ENCODE results near the gene BBS9. TPM values are rescaled to one million over a fixed set of nuclear protein-coding genes. Genes with fewer than 3 reads are reported as not detected.

The BBS9 gene
- total and polyA plus RNA-seq, 9 of the 15 experiments (the other 6 are each of a cell fraction or from before 2014, with no cell fraction given) = 0.77 to 3.3 (median 2.4) TPM

DNA sequence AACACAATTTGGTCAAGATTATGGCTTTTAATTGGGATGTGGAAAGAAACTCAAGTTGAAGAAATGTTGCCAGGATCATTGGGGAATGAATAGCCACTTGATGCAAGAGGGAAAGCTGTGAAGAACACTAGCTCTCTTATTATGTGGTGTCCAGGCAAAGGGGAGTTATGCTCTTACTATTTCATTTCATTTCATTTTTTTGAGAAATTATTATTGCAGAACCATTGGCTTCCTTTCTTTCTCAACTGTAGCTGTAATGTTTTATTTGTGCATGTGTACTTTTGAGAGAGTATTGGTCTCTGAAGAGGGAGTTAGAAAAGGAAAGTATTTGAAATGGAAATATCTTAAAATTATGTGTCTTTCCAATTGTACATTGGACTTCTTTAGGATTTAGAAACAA lies 463.4 kb downstream of the BBS9 start:
- FAIRE-seq = no peak
- TF ChIP-seq CREBBP (IDR thresholded peaks at IDR 0.05; ENCODE audit: low read depth, low read length) (no peak), SRSF7 (optimal IDR thresholded peaks at IDR 0.05; ENCODE audit: low read depth, low read length) (no peak), ZNF24 (IDR thresholded peaks at IDR 0.05) (no peak), SUPT5H (IDR thresholded peaks at IDR 0.05) (no peak), GABPA (tag; conservative IDR thresholded peaks at IDR 0.05; ENCODE audit: low read depth) (no peak), ZZZ3 (IDR thresholded peaks at IDR 0.05) (no peak), STAT5A (IDR thresholded peaks at IDR 0.05; ENCODE audit: borderline replicate concordance, low read length) (no peak), HMG20B (CRISPR knock-in tag; IDR thresholded peaks at IDR 0.05) (no peak)
- TF ChIP-seq, protein P1, sequence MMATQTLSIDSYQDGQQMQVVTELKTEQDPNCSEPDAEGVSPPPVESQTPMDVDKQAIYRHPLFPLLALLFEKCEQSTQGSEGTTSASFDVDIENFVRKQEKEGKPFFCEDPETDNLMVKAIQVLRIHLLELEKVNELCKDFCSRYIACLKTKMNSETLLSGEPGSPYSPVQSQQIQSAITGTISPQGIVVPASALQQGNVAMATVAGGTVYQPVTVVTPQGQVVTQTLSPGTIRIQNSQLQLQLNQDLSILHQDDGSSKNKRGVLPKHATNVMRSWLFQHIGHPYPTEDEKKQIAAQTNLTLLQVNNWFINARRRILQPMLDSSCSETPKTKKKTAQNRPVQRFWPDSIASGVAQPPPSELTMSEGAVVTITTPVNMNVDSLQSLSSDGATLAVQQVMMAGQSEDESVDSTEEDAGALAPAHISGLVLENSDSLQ (IDR thresholded peaks at IDR 0.05) = no peak
- TF ChIP-seq, protein P2, sequence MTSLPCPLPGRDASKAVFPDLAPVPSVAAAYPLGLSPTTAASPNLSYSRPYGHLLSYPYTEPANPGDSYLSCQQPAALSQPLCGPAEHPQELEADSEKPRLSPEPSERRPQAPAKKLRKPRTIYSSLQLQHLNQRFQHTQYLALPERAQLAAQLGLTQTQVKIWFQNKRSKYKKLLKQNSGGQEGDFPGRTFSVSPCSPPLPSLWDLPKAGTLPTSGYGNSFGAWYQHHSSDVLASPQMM (CRISPR knock-in tag; IDR thresholded peaks at IDR 0.05) = no peak
- TF ChIP-seq, protein P3, sequence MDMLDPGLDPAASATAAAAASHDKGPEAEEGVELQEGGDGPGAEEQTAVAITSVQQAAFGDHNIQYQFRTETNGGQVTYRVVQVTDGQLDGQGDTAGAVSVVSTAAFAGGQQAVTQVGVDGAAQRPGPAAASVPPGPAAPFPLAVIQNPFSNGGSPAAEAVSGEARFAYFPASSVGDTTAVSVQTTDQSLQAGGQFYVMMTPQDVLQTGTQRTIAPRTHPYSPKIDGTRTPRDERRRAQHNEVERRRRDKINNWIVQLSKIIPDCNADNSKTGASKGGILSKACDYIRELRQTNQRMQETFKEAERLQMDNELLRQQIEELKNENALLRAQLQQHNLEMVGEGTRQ (CRISPR knock-in tag; IDR thresholded peaks at IDR 0.05) = no peak
- TF ChIP-seq, protein P4, sequence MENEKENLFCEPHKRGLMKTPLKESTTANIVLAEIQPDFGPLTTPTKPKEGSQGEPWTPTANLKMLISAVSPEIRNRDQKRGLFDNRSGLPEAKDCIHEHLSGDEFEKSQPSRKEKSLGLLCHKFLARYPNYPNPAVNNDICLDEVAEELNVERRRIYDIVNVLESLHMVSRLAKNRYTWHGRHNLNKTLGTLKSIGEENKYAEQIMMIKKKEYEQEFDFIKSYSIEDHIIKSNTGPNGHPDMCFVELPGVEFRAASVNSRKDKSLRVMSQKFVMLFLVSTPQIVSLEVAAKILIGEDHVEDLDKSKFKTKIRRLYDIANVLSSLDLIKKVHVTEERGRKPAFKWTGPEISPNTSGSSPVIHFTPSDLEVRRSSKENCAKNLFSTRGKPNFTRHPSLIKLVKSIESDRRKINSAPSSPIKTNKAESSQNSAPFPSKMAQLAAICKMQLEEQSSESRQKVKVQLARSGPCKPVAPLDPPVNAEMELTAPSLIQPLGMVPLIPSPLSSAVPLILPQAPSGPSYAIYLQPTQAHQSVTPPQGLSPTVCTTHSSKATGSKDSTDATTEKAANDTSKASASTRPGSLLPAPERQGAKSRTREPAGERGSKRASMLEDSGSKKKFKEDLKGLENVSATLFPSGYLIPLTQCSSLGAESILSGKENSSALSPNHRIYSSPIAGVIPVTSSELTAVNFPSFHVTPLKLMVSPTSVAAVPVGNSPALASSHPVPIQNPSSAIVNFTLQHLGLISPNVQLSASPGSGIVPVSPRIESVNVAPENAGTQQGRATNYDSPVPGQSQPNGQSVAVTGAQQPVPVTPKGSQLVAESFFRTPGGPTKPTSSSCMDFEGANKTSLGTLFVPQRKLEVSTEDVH (IDR thresholded peaks at IDR 0.05; ENCODE audit: low read depth, partially characterized antibody) = no peak
- TF ChIP-seq, protein P5, sequence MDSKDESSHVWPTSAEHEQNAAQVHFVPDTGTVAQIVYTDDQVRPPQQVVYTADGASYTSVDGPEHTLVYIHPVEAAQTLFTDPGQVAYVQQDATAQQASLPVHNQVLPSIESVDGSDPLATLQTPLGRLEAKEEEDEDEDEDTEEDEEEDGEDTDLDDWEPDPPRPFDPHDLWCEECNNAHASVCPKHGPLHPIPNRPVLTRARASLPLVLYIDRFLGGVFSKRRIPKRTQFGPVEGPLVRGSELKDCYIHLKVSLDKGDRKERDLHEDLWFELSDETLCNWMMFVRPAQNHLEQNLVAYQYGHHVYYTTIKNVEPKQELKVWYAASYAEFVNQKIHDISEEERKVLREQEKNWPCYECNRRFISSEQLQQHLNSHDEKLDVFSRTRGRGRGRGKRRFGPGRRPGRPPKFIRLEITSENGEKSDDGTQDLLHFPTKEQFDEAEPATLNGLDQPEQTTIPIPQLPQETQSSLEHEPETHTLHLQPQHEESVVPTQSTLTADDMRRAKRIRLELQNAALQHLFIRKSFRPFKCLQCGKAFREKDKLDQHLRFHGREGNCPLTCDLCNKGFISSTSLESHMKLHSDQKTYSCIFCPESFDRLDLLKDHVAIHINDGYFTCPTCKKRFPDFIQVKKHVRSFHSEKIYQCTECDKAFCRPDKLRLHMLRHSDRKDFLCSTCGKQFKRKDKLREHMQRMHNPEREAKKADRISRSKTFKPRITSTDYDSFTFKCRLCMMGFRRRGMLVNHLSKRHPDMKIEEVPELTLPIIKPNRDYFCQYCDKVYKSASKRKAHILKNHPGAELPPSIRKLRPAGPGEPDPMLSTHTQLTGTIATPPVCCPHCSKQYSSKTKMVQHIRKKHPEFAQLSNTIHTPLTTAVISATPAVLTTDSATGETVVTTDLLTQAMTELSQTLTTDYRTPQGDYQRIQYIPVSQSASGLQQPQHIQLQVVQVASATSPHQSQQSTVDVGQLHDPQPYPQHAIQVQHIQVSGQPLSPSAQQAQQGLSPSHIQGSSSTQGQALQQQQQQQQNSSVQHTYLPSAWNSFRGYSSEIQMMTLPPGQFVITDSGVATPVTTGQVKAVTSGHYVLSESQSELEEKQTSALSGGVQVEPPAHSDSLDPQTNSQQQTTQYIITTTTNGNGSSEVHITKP (IDR thresholded peaks at IDR 0.05; ENCODE audit: partially characterized antibody) = no peak

More for the DNA sequence above, 463.4 kb downstream of the BBS9 start:
- Histone ChIP-seq H3K36me3 (ENCODE audit: control insufficient read depth, insufficient read depth, low read length) (no peaks in the 10 kb centered on the region), H3K9ac (ENCODE audit: insufficient read depth in 1 of 2, low read depth in 2 of 2, low read length in 2 of 2) (no peak overlapping the region), H3K9me3 (replicated peaks; ENCODE audit: control insufficient read depth, insufficient read depth, low read depth, low read length) (no peaks in the 10 kb centered on the region), H3K27ac (ENCODE audit: extremely low read depth, low read depth, low read length) (no peak overlapping the region), H3K9me1 (ENCODE audit: control insufficient read depth, insufficient read depth, low read length) (no peaks in the 10 kb centered on the region), H3K4me2 (ENCODE audit: insufficient read depth, low read length) (no peak overlapping the region), H3K4me3 (no peak overlapping the region), H3K27me3 (ENCODE audit: control insufficient read depth in 2 of 2, insufficient read depth in 2 of 2, low read length in 2 of 2) (no peaks in the 10 kb centered on the region), H4K20me1 (replicated peaks; ENCODE audit: control insufficient read depth, insufficient read depth, low read length) (no peaks in the 10 kb centered on the region), H3K79me2 (ENCODE audit: control insufficient read depth, insufficient read depth, low read length) (no peaks in the 10 kb centered on the region), H3K4me1 (replicated peaks in 1 of 2; ENCODE audit: control insufficient read depth in 2 of 2, insufficient read depth in 2 of 2, low read length in 2 of 2) (no peaks in the 10 kb centered on the region), H2AFZ (ENCODE audit: low read depth, low read length) (no peak overlapping the region)
- POLR2A ChIA-PET = no interaction called here
- intact Hi-C loops (cut with micrococcal nuclease) (no loop called here), in situ Hi-C loops (cut with MboI) (no loop called here)
- CTCF ChIA-PET (ENCODE audit: low intra/inter-chr PET ratio) = no interaction called here
- BruUV-seq (replicated peaks) = no TSS peak
- ATAC-seq = no peak
- no peak for DNase-seq (ENCODE audit: extremely low read depth in 1 of 4, low spot score in 3 of 4)

Data from K562 (cell line).